HG03039 (cell line): Measurements from ENCODE around the gene ERC1.

Experiments
- ATAC-seq: cut with Tn5 transposase; IDR thresholded peaks from one replicate; pipeline ENCODE4 v1.9.1; 2021; ENCODE audit warnings: mild to moderate bottlenecking, moderate library complexity; ENCODE audit not compliant: unreplicated experiment

ERC1 gene

GRCh38 chr12:1428671-1429070, 437.6 kb downstream of the ERC1 start:
- no peak for ATAC-seq

DNA sequence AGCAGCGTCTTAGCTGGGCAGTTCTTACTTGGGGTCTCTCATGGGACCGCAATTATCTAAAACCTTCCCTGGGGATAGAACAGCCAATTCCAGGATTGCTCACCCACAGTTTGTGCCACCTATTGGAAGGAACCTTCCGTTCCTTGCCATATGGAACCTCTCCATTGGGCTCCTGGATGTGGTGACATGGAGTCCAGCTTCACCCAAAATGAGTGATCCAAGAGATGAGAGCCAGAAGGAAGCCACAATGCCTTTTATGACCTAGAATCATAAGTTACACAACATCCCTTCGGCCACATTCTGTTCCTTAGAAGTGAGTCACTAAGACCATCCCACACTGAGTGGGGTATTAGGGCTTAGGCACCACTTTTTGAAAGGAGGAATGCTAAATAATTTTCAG, 439.0 kb downstream of the ERC1 start:
- ATAC-seq, result no peak

DNA sequence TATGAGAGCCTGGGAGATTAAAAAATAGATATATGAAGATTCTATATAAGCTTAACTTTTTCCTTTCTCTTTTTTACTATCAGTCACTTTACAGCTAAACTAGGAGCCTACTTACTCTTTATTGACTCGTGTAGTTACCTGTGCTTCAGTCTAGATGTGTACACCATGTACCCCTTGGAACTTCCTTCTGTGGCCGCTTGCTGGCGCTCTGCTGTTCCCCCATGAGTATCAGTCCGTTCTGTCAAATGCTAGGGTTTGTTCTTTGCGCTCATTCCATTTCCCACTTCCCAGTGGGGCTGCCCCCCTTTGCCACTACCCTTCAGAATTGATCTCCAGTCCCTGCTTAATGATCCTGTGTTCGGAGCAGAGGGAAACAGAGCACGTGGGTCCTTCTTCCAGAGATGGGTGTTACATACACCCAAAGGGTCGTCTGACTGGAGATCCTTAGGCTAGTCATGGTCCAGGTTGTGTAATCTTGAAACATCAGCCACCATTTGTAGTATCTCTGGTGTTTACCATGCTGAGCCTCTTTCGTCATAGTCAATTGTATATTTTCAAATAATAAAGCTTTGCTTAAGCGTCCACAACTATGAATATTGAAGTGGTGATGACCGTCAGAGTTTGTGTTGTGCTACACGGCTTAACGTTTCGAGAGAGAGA, 443.4 kb downstream of the ERC1 start:
- no peak for ATAC-seq

- no peak for ATAC-seq
Measured at GRCh38 chr12:1435044-1435443, 444.0 kb downstream of the ERC1 start.

GRCh38 chr12:1435456-1435855, 444.4 kb downstream of the ERC1 start:
- ATAC-seq, result no peak

DNA sequence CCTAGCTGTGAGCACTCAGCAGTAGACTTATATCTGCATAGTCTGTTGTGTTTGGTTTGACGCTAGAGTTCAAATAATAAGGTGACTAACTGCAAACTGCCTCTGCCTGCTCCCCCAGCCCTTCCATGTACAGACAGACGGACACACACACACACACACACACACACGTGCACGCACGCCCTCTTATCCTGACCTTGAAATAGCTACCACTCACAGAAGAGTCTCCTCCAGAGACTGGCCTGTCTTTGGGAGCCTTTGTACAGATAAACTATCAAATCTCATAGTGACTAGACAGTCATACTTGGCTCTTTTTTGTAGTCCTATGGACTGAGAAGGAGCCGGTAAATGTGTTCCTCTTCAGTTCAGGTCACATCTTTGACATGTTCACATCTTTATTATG, 445.0 kb downstream of the ERC1 start:
- ATAC-seq, result no peak

GRCh38 chr12:1436981-1437380, 446.0 kb downstream of the ERC1 start:
- no peak for ATAC-seq

DNA sequence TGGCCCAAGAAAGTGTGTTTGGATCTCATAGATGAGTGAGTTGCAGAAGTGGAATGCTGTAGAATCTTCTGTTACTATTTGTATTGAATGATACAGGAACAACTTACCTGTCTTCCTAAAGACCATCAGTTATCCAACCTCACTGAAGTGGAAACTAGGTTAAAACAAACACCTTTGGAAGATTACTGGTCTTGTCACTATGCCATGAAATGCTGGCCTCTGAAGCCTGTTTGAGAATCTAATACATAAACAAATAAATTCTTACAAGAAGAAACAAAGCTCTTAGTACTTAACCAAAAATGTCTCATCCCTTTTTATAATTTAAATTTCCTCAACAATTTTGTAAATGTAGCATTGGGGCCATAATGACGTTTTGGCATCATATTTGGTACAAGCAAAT, 448.2 kb downstream of the ERC1 start:
- ATAC-seq, result no peak

- ATAC-seq, result no peak
Measured at GRCh38 chr12:1439687-1440086, 448.7 kb downstream of the ERC1 start.

DNA sequence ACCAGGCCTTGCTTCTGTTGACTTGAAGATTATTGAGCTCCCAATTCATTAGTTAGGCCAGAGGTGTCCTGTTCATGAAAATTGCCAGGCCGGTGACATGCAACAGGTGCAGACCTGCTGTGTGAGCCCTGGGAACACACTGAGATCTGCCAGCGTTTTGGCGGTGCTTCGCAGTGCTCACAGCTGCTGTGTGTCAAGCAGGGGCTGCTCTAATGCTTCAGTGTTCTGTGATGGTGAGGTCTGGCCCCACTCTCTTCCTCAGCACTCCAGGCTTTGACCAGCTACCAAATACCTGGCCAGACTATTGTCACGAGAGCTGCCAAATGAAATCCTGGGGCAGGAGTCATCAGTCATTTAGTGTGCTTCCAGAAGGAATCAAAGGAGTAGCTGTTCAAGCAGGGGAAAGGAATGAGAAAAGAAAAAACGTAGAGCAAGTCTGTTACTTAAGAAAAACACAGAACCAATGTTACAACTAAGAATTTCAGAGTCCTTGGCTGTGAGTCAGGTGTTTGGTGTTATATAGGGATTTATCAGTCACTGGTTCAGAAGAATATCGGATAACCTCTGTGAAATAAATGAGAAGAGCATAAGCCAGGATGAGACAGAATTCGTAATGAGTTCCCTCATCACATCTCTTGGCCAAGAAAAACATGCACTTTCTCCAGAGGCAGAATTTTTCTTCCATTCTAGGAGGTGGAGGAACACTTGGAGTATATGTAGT, 452.6 kb downstream of the ERC1 start:
- ATAC-seq, result no peak

- ATAC-seq, result no peak
Measured at GRCh38 chr12:1444142-1444516, 453.1 kb downstream of the ERC1 start.

- ATAC-seq, result no peak
Measured at GRCh38 chr12:1445807-1446206, 454.8 kb downstream of the ERC1 start.

GRCh38 chr12:1448336-1448735, 457.3 kb downstream of the ERC1 start:
- no peak for ATAC-seq

DNA sequence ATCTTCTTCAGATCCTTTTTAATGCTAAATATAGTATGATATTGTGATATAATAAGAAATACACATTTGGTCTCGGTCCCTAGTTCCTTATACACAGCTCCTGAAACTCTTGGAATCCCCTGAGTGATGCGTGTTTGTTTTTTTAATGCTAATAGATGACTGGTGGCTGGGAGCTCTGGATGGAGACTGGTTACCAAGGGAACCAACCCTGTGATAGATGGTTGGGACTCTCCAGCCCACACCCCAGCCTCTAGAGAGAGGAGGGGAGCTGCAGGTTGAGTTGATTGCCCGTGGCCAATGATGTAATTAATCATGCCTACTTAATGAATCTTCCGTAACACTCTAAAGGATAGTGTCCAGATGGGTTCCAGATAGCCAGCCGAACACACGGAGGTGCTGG, 462.8 kb downstream of the ERC1 start:
- no peak for ATAC-seq

DNA sequence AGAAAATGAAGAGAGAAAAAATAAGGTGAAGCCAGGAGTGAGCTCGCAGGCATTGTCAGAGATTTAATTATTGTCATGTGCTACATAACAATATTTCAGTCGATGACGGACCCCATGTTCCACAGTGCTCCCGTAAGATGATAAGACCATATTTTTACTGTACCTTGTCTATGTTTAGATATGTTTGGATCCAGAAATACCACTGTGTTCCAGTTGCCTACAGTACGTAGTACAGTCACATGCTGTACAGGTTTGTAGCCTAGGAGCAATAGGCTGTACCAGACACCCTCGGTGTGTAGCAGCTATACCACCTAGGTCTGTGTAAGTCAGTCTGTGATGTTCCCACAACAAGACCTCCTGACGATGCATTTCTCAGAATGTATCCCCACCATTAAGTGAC, 465.9 kb downstream of the ERC1 start:
- no peak for ATAC-seq

GRCh38 chr12:1457901-1458300, 466.9 kb downstream of the ERC1 start:
- no peak for ATAC-seq

- no peak for ATAC-seq
Measured at GRCh38 chr12:1459339-1459738, 468.3 kb downstream of the ERC1 start.

DNA sequence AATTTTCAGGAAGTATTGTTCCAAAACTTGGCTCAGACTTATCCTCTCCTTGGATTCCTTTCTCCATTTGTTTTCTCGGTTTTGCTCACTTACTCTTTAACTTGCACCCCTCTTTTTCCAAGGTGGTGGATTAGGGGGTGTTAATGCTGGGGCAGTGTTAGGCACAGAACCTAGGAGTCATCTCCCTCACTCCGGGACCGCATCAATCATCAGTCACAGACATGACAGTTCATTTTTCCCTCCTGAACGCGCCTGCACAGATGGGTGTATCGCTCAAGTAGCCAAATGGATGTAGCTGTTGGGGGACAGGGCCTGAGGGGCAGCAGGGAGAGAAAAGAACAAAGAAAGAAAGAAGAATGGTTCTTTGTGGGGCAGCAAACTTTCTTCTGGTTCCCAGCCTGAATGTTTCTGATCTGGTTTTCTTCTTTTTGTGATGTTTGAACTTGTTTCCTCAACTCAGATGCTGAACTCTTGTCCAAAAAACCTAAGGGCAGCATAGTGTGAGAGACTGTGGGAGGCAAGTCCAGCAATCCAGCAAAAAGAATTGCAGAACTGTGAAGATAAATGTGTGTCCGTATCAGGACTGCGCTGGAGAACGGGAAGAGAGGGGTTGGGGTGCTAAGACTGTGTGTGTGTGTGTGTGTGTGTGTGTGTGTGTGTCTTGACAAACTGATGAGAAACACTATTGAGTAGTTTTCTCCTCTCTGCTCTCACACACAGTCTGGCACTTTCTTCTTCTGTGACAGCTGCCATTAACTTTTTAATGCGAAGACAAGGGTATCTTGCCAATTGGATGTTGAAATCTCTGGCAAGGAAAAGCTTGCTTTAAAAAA, 472.3 kb downstream of the ERC1 start:
- no peak for ATAC-seq

DNA sequence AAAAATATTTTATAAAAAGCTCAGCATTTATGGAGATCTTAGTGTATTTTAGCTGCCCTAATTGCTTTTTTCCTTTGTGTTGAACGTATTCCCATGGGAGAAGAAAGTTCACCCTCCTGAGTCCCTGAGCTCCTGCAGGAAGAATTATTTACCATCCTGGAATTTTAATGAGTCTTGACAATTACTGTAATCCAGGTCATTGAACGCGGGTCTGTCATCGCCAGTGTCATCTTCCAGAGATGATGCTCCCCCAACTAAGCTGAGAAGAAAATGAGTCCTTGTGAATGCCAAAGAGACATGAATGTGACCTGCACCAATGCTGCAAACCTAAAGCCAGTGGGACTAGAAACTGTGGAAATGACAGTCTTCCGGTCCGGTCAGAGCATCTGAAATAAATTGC, 473.9 kb downstream of the ERC1 start:
- ATAC-seq, result no peak

DNA sequence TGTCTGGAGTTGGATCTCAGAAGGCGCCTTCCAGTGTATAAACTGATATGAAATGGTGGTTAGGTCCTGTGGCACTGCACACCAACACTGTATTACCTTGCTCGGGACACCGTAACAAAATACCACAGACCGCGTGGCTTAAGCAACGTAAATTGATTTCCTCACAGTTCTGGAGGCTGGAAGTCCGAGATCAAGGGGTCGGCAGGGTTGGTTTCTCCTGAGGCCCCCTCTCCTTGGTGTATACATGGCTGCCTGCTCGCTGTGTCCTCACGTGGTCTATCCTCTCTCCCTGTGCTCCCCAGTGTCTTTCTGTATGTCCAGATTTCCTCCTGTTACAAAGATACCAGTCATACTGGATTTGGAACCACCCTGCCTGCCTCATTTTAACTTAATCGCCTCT, 475.0 kb downstream of the ERC1 start:
- ATAC-seq, result no peak

DNA sequence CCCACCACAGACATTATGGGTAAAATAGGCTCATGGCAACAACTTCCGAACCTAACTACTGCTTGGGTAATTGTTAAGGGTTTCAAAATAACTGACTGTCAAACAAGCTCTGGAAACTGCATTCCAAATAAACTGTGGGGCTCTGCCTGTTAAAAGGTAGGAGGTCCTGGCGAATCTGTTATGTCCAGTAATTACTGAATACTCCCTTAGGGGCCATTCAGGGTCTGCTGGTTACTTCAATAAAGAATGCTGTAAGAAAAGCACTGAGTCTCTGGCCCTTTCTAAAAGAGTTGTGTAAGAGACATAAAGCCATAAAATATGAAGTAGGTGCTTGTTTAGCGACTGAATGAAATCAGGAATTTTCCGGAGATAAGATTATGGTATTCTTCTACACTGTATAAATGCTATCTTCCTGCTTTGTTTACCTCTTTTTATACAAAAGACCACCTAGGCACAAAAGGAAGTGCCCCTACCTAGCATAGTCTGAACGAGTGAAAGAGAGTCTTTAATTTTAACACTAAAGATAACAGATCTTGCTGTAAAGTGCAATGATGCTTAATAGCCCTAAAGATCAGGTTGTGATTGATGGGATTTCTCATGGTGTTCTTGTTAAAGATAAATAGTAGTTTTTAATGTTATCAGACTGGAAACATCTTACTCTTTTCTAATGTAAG, 475.6 kb downstream of the ERC1 start:
- ATAC-seq, result no peak
